Astrocyte of the cerebellum (primary cell): ENCODE results near the gene CEP85.

Source experiments
- DNase-seq: peaks from one replicate; pipeline ENCODE4 v3.0.0-alpha.2; 2011; ENCODE audit warnings: low read depth
- H3K4me3 ChIP-seq: 2 replicates; pipeline ENCODE4 v1.5.1; 2011; ENCODE audit warnings: mild to moderate bottlenecking, low read depth, low read length, moderate library complexity
- in situ Hi-C: cut with HindIII; loops from 2 replicates; pipeline ENCODE4 v1.10.0; 2017; ENCODE audit warnings: low sequenced_read_pairs
- TF ChIP-seq, protein P1 (sequence below): IDR thresholded peaks from 2 replicates; pipeline ENCODE4 v1.5.1; 2012; ENCODE audit warnings: low read length, low read depth, moderate library complexity, mild to moderate bottlenecking; ENCODE audit errors: missing control alignments

CEP85 gene

GRCh38 chr1:26278724-26279455 lies 44.9 kb downstream of the CEP85 start:
- DNase-seq, result no peak
- in situ Hi-C loops, result no loop called here
- H3K4me3 ChIP-seq, result peak overlapping the region; percentile 81
- TF ChIP-seq, protein P1, sequence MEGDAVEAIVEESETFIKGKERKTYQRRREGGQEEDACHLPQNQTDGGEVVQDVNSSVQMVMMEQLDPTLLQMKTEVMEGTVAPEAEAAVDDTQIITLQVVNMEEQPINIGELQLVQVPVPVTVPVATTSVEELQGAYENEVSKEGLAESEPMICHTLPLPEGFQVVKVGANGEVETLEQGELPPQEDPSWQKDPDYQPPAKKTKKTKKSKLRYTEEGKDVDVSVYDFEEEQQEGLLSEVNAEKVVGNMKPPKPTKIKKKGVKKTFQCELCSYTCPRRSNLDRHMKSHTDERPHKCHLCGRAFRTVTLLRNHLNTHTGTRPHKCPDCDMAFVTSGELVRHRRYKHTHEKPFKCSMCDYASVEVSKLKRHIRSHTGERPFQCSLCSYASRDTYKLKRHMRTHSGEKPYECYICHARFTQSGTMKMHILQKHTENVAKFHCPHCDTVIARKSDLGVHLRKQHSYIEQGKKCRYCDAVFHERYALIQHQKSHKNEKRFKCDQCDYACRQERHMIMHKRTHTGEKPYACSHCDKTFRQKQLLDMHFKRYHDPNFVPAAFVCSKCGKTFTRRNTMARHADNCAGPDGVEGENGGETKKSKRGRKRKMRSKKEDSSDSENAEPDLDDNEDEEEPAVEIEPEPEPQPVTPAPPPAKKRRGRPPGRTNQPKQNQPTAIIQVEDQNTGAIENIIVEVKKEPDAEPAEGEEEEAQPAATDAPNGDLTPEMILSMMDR, result no peak

- in situ Hi-C loops, result no loop called here
- DNase-seq, result no peak
- H3K4me3 ChIP-seq, result peak within 1 kb of the TSS; percentile 81
- TF ChIP-seq, protein P1, result peak; percentile 64
Measured at GRCh38 chr1:26279456-26280332, 45.7 kb downstream of the CEP85 start, which contains the start of gene SH3BGRL3. Gene SH3BGRL3 (plus strand): TSS chr1:26280086. CDS start chr1:26280156, 70 bp downstream.

DNA sequence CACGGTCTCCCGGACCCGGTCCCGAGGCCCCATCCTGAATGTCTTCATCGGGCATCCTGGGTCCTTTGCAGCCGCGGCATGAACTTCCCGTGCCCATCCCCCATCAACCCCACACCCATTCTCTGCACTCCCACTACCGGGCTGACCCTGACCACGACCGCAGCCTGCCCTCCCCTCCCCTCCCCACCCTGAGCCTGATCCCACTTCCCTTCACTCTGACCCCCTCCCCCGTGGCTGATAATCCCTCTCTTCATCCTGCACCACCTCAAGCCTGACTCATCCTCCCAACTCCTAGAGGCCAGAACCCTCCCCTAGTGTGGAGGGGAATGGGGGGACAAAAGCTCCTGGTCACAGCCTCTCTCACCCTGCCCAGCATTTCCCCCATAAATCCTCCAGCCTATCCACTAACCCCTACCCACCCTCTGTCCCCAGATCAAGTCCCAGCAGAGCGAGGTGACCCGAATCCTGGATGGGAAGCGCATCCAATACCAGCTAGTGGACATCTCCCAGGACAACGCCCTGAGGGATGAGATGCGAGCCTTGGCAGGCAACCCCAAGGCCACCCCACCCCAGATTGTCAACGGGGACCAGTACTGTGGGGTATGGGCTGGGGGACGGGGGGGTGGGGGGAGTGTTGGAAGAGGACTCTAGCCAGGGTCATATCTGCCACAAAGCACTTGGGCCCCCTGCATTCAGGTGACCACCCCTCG lies 46.5 kb downstream of the CEP85 start:
- in situ Hi-C loops, result no loop called here
- DNase-seq, result no peak
- TF ChIP-seq, protein P1, result no peak
- H3K4me3 ChIP-seq, result peak overlapping the region; percentile 81

GRCh38 chr1:26281091-26281958 lies 47.3 kb downstream of the CEP85 start:
- peak overlapping the region; percentile 81 for H3K4me3 ChIP-seq
- TF ChIP-seq, protein P1, result no peak
- in situ Hi-C loops, result no loop called here
- DNase-seq, result no peak

DNA sequence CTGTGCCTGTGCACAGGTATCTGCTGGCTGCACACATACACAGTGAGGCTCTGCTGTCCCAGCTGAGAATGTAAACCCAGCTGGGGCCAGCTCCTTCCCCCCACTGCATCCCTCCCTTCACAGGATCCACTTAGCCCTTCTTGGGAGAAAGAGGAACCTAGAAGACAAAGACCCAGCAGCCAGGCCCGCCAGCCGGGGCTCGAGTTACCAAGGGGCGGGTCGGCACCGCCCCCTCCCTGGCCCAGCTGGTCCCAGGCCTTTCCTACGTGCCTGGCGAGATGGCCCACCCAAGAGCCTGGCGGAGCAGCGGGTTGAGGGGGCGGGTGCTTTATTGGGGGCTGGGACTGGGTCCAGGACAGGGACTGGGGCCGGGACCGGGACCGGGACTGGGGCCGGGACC lies 48.0 kb downstream of the CEP85 start:
- TF ChIP-seq, protein P1, result no peak
- DNase-seq, result no peak
- H3K4me3 ChIP-seq, result peak overlapping the region; percentile 81
- in situ Hi-C loops, result no loop called here
